HG02973 (cell line): ENCODE measurements around the gene DHRSX.
"Not testable (repeated sequence)": the region's sequence is repeated elsewhere in the genome, so short reads cannot be mapped to it uniquely, and the experiment has no call there.

ENCODE experiments used
- ATAC-seq: cut with Tn5 transposase; IDR thresholded peaks from one replicate; pipeline ENCODE4 v1.9.1; 2021; ENCODE audit warnings: moderate library complexity; ENCODE audit not compliant: unreplicated experiment

The DHRSX gene

GRCh38 chrX:2498781-2499302 lies 1.9 kb downstream of the DHRSX start:
- no peak for ATAC-seq

- ATAC-seq = no peak
Measured at GRCh38 chrX:2497961-2498780, 2.6 kb downstream of the DHRSX start.

- no peak for ATAC-seq
Measured at GRCh38 chrX:2495595-2495994, 5.2 kb downstream of the DHRSX start.

GRCh38 chrX:2492531-2493218 lies 8.1 kb downstream of the DHRSX start:
- no peak for ATAC-seq

GRCh38 chrX:2490634-2491033 lies 10.1 kb downstream of the DHRSX start:
- ATAC-seq = no peak

GRCh38 chrX:2489446-2490445 lies 11.0 kb downstream of the DHRSX start:
- no peak for ATAC-seq

- ATAC-seq = no peak
Measured at GRCh38 chrX:2488621-2489285, 12.0 kb downstream of the DHRSX start.

- ATAC-seq = no peak
Measured at GRCh38 chrX:2487366-2487765, 13.4 kb downstream of the DHRSX start.

- ATAC-seq = no peak
Measured at GRCh38 chrX:2486476-2487133, 14.2 kb downstream of the DHRSX start.

- ATAC-seq = no peak
Measured at GRCh38 chrX:2485789-2486345, 14.9 kb downstream of the DHRSX start.

- no peak for ATAC-seq
Measured at GRCh38 chrX:2484721-2485648, 15.8 kb downstream of the DHRSX start.

GRCh38 chrX:2484256-2484655 lies 16.5 kb downstream of the DHRSX start:
- no peak for ATAC-seq

GRCh38 chrX:2483398-2484060 lies 17.2 kb downstream of the DHRSX start:
- no peak for ATAC-seq

GRCh38 chrX:2481597-2481996 lies 19.2 kb downstream of the DHRSX start:
- not testable (repeated sequence) for ATAC-seq

- ATAC-seq = not testable (repeated sequence)
Measured at GRCh38 chrX:2479982-2480381, 20.8 kb downstream of the DHRSX start.

GRCh38 chrX:2479420-2479780 lies 21.4 kb downstream of the DHRSX start:
- no peak for ATAC-seq

- no peak for ATAC-seq
Measured at GRCh38 chrX:2478546-2479419, 22.0 kb downstream of the DHRSX start.
